WTC11 (cell line): ENCODE results near the gene GPC6. TPM values are rescaled to one million over a fixed set of nuclear protein-coding genes. Genes with fewer than 3 reads are reported as not detected.

Experiments used
- ATAC-seq: fragments of 200-7000 bp; cut with Tn5 transposase; 2 replicates; pipeline ENCODE4 v1.10.0; 2021; ENCODE audit warnings: mild to moderate bottlenecking, moderate library complexity
- CTCF ChIA-PET: fragments of 300-600 bp; sonication (Branson Sonifier 250); formaldehyde crosslinking; loops from one replicate; lab custom pipeline; 2021; ENCODE audit warnings: antibody characterized with exemption; lab: Charles Lee
- POLR2A ChIA-PET: fragments of 350-600 bp; sonication (Branson Sonifier 250); formaldehyde crosslinking; loops from one replicate; lab custom pipeline; 2021; ENCODE audit warnings: antibody characterized with exemption; lab: Charles Lee
- DNase-seq: peaks from one replicate; pipeline ENCODE4 v3.0.0; 2021; ENCODE audit warnings: low spot score
- H3K27ac Mint-ChIP-seq: 2 replicates; pipeline ENCODE4 v1.8.0; 2021; ENCODE audit warnings: mixed read lengths
- H3K27me3 Mint-ChIP-seq: 2 replicates; pipeline ENCODE4 v1.8.0; 2021; ENCODE audit warnings: low read depth, mild to moderate bottlenecking, moderate library complexity, mixed read lengths
- H3K36me3 Mint-ChIP-seq: 2 replicates; pipeline ENCODE4 v1.8.0; 2021; ENCODE audit warnings: mixed read lengths
- H3K4me1 Mint-ChIP-seq: 2 replicates; pipeline ENCODE4 v1.8.0; 2022; ENCODE audit warnings: mixed read lengths
- H3K4me3 Mint-ChIP-seq: 2 replicates; pipeline ENCODE4 v1.8.0; 2021; ENCODE audit warnings: mild to moderate bottlenecking, moderate library complexity, mixed read lengths
- H3K9me3 Mint-ChIP-seq: 2 replicates; pipeline ENCODE4 v1.8.0; 2021; ENCODE audit warnings: mixed read lengths
- ATF1 ChIP-seq: sonication (generic); formaldehyde crosslinking; IDR thresholded peaks from 2 replicates; pipeline ENCODE4 v1.8.1; 2023; ENCODE audit warnings: mild to moderate bottlenecking, moderate library complexity, missing genetic modification reagents
- CBFB ChIP-seq: sonication (generic); formaldehyde crosslinking; IDR thresholded peaks from 2 replicates; pipeline ENCODE4 v1.8.1; 2022; ENCODE audit warnings: mild to moderate bottlenecking, low read depth, missing genetic modification reagents
- CREB1 ChIP-seq: sonication (generic); formaldehyde crosslinking; IDR thresholded peaks from 2 replicates; pipeline ENCODE4 v1.8.0; 2023; ENCODE audit warnings: mild to moderate bottlenecking, missing genetic modification reagents
- FOXJ3 ChIP-seq: sonication (generic); formaldehyde crosslinking; IDR thresholded peaks from 2 replicates; pipeline ENCODE4 v1.9.0; 2021; ENCODE audit warnings: missing genetic modification reagents, mild to moderate bottlenecking, borderline replicate concordance
- FOXK1 ChIP-seq: sonication (generic); formaldehyde crosslinking; IDR thresholded peaks from 2 replicates; pipeline ENCODE4 v1.8.0; 2022; ENCODE audit warnings: mild to moderate bottlenecking, moderate library complexity, missing genetic modification reagents
- GABPB1 ChIP-seq: sonication (generic); formaldehyde crosslinking; IDR thresholded peaks from 2 replicates; pipeline ENCODE4 v1.8.1; 2023; ENCODE audit warnings: mild to moderate bottlenecking, missing genetic modification reagents
- HMGA2 ChIP-seq: fragments of 250-450 bp; sonication (Bioruptor Pico); IDR thresholded peaks from 2 replicates; pipeline ENCODE4 v1.4.0; 2021; ENCODE audit warnings: mild to moderate bottlenecking, moderate library complexity
- IRF2 ChIP-seq: sonication (generic); formaldehyde crosslinking; IDR thresholded peaks from 2 replicates; pipeline ENCODE4 v1.8.0; 2022; ENCODE audit warnings: low read depth, missing genetic modification reagents, borderline replicate concordance
- MYBL2 ChIP-seq: sonication (generic); formaldehyde crosslinking; IDR thresholded peaks from 2 replicates; pipeline ENCODE4 v1.8.1; 2023; ENCODE audit warnings: mild to moderate bottlenecking, moderate library complexity, missing genetic modification reagents
- NR3C1 ChIP-seq: sonication (generic); formaldehyde crosslinking; conservative IDR thresholded peaks from 2 replicates; pipeline ENCODE4 v1.8.1; 2023; ENCODE audit warnings: low read depth, mild to moderate bottlenecking, missing genetic modification reagents
- SOX15 ChIP-seq: fragments of 250-450 bp; sonication (Bioruptor Pico); IDR thresholded peaks from 2 replicates; pipeline ENCODE4 v1.9.0; 2021; ENCODE audit warnings: mild to moderate bottlenecking
- SP1 ChIP-seq: sonication (generic); formaldehyde crosslinking; conservative IDR thresholded peaks from 2 replicates; pipeline ENCODE4 v1.8.1; 2022; ENCODE audit warnings: missing genetic modification reagents
- TCF7 ChIP-seq: sonication (generic); formaldehyde crosslinking; IDR thresholded peaks from 2 replicates; pipeline ENCODE4 v1.8.0; 2022; ENCODE audit warnings: mild to moderate bottlenecking, low read depth, missing genetic modification reagents, moderate library complexity
- ZNF138 ChIP-seq: sonication (generic); formaldehyde crosslinking; conservative IDR thresholded peaks from 2 replicates; pipeline ENCODE4 v1.8.1; 2022; ENCODE audit warnings: mild to moderate bottlenecking, moderate library complexity, missing genetic modification reagents
- ZNF317 ChIP-seq: sonication (generic); formaldehyde crosslinking; IDR thresholded peaks from 2 replicates; pipeline ENCODE4 v1.8.1; 2023; ENCODE audit warnings: low read depth, mild to moderate bottlenecking, moderate library complexity, missing genetic modification reagents, borderline replicate concordance
- total RNA-seq: library from RNA; stranded (reverse); gene quantifications from 3 replicates; pipeline ENCODE4 v1.2.3, GENCODE V29; 2021
- TF ChIP-seq, protein P1 (sequence below): sonication (generic); formaldehyde crosslinking; IDR thresholded peaks from 2 replicates; pipeline ENCODE4 v1.8.0; 2022; ENCODE audit warnings: missing genetic modification reagents
- TF ChIP-seq, protein P2 (sequence below): sonication (generic); formaldehyde crosslinking; IDR thresholded peaks from 2 replicates; pipeline ENCODE4 v1.8.0; 2022; ENCODE audit warnings: mild to moderate bottlenecking, missing genetic modification reagents
- TF ChIP-seq, protein P3 (sequence below): sonication (generic); formaldehyde crosslinking; IDR thresholded peaks from 2 replicates; pipeline ENCODE4 v1.8.1; 2023; ENCODE audit warnings: mild to moderate bottlenecking, missing genetic modification reagents, moderate library complexity
- TF ChIP-seq, protein P4 (sequence below): sonication (generic); formaldehyde crosslinking; IDR thresholded peaks from 2 replicates; pipeline ENCODE4 v1.8.0; 2022; ENCODE audit warnings: mild to moderate bottlenecking, missing genetic modification reagents
- TF ChIP-seq, protein P5 (sequence below): fragments of 250-450 bp; sonication (Bioruptor Pico); conservative IDR thresholded peaks from 2 replicates; pipeline ENCODE4 v1.9.0; 2021; ENCODE audit warnings: mild to moderate bottlenecking
- TF ChIP-seq, protein P6 (sequence below): fragments of 250-450 bp; sonication (Bioruptor Pico); IDR thresholded peaks from 2 replicates; pipeline ENCODE4 v1.9.0; 2021; ENCODE audit warnings: mild to moderate bottlenecking

GPC6 gene
- total RNA-seq, 1 experiment from 2014 or later, result 19.5 TPM

DNA sequence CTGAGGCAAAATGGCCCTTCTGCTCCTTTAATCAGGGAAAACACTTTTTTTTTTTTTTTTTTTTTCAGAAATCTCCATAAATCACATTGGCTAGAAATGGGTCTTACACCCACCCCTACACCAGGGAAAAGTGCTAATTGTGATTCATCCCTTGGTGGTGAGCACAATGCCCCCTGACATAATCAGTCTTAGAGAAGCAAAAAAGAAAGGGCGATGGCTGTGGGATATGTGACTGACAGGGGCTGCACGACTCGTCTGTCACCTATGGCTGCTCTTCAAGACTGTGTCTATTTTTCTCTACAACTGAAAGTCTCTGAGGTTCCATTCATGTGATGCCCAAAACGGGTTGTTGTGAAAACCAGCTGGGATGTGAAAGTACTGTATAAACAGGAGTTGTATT lies 3.6 kb upstream of the GPC6 start:
- DNase-seq, result no peak
- CTCF ChIA-PET, result interaction anchor here (0.6 kb wide), 3 partner anchors 11 to 93 kb away, joined by 3 to 6 read pairs (median 6); no protein-coding TSS in a partner anchor

DNA sequence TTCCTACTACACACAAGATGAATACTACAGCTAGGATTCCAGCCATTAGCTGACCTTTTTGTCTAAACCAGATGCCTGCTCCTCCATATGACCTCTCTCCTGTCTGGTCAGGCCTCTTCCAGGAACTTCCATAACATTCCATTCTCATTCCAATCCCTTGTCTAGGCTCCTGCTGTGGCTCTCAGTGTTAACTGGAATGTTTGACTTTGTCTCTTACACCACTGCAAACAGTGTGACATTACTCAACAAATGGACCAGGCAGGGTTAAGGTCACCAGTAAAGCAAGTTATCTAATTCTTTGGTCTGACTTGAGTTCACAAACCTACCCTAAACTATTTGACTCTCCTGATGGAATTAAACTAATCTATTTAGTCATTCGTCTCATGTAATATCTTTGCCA lies 2.1 kb upstream of the GPC6 start:
- H3K36me3 Mint-ChIP-seq, result no peaks in the 10 kb centered on the region
- ATAC-seq (peak; percentile 53), DNase-seq (peak; percentile 34)
- peak overlapping the region; percentile 96; the same call in 1 of the 2 replicates for H3K4me3 Mint-ChIP-seq
- H3K27me3 Mint-ChIP-seq, result no peaks in the 10 kb centered on the region
- ChIA-PET POLR2A (no interaction called here), CTCF (interaction anchor here (1.8 kb wide), 1 partner anchor 24 kb away, joined by 7 read pairs; no protein-coding TSS in a partner anchor)
- no peaks in the 10 kb centered on the region for H3K9me3 Mint-ChIP-seq
- peak overlapping the region; percentile 77 for H3K27ac Mint-ChIP-seq
- peaks cover 67% of the 10 kb centered on the region for H3K4me1 Mint-ChIP-seq
- TF ChIP-seq FOXK1 (CRISPR knock-in tag) (0 out of 2 replicates have a peak, but pooled peaks have one; percentile 34), TCF7 (CRISPR knock-in tag) (no peak), SP1 (CRISPR knock-in tag) (peak; percentile 31; the same call in 1 of the 2 replicates), CBFB (CRISPR knock-in tag) (no peak), ZNF317 (CRISPR knock-in tag) (no peak), NR3C1 (CRISPR knock-in tag) (no peak), GABPB1 (CRISPR knock-in tag) (peak; percentile 87), MYBL2 (CRISPR knock-in tag) (no peak), ZNF138 (CRISPR knock-in tag) (no peak), SOX15 (CRISPR knock-in tag) (no peak)
- TF ChIP-seq, protein P1, sequence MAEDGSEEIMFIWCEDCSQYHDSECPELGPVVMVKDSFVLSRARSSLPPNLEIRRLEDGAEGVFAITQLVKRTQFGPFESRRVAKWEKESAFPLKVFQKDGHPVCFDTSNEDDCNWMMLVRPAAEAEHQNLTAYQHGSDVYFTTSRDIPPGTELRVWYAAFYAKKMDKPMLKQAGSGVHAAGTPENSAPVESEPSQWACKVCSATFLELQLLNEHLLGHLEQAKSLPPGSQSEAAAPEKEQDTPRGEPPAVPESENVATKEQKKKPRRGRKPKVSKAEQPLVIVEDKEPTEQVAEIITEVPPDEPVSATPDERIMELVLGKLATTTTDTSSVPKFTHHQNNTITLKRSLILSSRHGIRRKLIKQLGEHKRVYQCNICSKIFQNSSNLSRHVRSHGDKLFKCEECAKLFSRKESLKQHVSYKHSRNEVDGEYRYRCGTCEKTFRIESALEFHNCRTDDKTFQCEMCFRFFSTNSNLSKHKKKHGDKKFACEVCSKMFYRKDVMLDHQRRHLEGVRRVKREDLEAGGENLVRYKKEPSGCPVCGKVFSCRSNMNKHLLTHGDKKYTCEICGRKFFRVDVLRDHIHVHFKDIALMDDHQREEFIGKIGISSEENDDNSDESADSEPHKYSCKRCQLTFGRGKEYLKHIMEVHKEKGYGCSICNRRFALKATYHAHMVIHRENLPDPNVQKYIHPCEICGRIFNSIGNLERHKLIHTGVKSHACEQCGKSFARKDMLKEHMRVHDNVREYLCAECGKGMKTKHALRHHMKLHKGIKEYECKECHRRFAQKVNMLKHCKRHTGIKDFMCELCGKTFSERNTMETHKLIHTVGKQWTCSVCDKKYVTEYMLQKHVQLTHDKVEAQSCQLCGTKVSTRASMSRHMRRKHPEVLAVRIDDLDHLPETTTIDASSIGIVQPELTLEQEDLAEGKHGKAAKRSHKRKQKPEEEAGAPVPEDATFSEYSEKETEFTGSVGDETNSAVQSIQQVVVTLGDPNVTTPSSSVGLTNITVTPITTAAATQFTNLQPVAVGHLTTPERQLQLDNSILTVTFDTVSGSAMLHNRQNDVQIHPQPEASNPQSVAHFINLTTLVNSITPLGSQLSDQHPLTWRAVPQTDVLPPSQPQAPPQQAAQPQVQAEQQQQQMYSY (CRISPR knock-in tag), result no peak

More for the DNA sequence above, 3.6 kb upstream of the GPC6 start:
- TF ChIP-seq TCF7 (CRISPR knock-in tag) (no peak), FOXJ3 (CRISPR knock-in tag) (no peak), ATF1 (no peak), CREB1 (no peak), MYBL2 (CRISPR knock-in tag) (no peak), IRF2 (no peak), HMGA2 (no peak)
- TF ChIP-seq, protein P2, sequence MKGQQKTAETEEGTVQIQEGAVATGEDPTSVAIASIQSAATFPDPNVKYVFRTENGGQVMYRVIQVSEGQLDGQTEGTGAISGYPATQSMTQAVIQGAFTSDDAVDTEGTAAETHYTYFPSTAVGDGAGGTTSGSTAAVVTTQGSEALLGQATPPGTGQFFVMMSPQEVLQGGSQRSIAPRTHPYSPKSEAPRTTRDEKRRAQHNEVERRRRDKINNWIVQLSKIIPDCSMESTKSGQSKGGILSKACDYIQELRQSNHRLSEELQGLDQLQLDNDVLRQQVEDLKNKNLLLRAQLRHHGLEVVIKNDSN, result no peak
- TF ChIP-seq, protein P3, sequence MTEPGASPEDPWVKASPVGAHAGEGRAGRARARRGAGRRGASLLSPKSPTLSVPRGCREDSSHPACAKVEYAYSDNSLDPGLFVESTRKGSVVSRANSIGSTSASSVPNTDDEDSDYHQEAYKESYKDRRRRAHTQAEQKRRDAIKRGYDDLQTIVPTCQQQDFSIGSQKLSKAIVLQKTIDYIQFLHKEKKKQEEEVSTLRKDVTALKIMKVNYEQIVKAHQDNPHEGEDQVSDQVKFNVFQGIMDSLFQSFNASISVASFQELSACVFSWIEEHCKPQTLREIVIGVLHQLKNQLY (CRISPR knock-in tag), result no peak
- TF ChIP-seq, protein P4, sequence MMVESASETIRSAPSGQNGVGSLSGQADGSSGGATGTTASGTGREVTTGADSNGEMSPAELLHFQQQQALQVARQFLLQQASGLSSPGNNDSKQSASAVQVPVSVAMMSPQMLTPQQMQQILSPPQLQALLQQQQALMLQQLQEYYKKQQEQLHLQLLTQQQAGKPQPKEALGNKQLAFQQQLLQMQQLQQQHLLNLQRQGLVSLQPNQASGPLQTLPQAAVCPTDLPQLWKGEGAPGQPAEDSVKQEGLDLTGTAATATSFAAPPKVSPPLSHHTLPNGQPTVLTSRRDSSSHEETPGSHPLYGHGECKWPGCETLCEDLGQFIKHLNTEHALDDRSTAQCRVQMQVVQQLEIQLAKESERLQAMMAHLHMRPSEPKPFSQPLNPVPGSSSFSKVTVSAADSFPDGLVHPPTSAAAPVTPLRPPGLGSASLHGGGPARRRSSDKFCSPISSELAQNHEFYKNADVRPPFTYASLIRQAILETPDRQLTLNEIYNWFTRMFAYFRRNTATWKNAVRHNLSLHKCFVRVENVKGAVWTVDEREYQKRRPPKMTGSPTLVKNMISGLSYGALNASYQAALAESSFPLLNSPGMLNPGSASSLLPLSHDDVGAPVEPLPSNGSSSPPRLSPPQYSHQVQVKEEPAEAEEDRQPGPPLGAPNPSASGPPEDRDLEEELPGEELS, result no peak
- TF ChIP-seq, protein P5, sequence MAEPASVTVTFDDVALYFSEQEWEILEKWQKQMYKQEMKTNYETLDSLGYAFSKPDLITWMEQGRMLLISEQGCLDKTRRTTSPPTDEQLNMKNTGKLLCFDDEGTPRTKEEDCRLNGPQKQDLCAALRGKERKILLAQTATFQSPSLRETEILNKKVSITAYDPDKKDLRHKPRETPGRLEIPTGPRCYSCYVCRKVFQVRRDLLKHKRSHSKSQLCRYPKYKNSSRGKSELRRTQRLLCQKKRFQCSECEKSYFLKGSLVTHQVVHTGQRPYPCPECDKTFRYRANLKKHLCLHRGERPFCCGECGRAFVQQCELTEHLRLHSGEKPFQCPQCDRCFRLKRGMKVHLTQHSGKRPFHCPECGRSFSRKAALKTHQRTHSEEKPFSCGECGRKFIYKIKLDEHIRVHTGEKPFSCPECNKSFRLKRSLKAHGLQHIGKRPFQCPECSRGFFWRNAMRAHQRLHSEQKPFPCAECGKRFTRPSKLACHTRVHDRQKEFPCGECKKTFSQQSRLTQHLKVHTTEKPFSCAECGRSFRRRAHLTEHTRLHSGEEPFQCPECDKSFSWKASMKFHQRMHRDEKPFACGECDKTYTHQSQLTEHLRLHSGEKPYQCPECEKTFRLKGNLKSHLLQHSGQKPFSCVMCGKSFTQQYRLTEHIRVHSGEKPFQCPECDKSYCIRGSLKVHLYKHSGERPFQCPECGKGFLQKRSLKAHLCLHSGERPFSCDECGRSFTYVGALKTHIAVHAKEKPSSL, result no peak
- TF ChIP-seq, protein P6, sequence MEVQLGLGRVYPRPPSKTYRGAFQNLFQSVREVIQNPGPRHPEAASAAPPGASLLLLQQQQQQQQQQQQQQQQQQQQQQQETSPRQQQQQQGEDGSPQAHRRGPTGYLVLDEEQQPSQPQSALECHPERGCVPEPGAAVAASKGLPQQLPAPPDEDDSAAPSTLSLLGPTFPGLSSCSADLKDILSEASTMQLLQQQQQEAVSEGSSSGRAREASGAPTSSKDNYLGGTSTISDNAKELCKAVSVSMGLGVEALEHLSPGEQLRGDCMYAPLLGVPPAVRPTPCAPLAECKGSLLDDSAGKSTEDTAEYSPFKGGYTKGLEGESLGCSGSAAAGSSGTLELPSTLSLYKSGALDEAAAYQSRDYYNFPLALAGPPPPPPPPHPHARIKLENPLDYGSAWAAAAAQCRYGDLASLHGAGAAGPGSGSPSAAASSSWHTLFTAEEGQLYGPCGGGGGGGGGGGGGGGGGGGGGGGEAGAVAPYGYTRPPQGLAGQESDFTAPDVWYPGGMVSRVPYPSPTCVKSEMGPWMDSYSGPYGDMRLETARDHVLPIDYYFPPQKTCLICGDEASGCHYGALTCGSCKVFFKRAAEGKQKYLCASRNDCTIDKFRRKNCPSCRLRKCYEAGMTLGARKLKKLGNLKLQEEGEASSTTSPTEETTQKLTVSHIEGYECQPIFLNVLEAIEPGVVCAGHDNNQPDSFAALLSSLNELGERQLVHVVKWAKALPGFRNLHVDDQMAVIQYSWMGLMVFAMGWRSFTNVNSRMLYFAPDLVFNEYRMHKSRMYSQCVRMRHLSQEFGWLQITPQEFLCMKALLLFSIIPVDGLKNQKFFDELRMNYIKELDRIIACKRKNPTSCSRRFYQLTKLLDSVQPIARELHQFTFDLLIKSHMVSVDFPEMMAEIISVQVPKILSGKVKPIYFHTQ (CRISPR knock-in tag), result no peak
- H3K36me3 Mint-ChIP-seq, result no peaks in the 10 kb centered on the region
- H3K27me3 Mint-ChIP-seq, result no peaks in the 10 kb centered on the region
- H3K4me1 Mint-ChIP-seq, result peaks cover 64% of the 10 kb centered on the region
- H3K4me3 Mint-ChIP-seq, result no peak overlapping the region
- no peak for ATAC-seq
- POLR2A ChIA-PET, result interaction anchor here (0.6 kb wide), 4 partner anchors 13 to 1211 kb away, joined by 3 to 7 read pairs (median 4); no protein-coding TSS in a partner anchor
- peak overlapping the region; percentile 70; the same call in 1 of the 2 replicates for H3K27ac Mint-ChIP-seq
- H3K9me3 Mint-ChIP-seq, result no peaks in the 10 kb centered on the region
